SKM-1 treated with dmso at 0.1 percent for 144 hours (cell line): ENCODE results near the gene BBS1.

Source experiments
- DNase-seq: peaks from one replicate; lab custom pipeline; 2025; ENCODE audit not compliant: unreplicated experiment; lab: John Stamatoyannopoulos, UW

The BBS1 gene

GRCh38 chr11:66548774-66549630 is 38.6 kb downstream of the BBS1 start:
- no peak for DNase-seq

- DNase-seq = no peak
Observed at GRCh38 chr11:66549696-66550095, 39.3 kb downstream of the BBS1 start.

GRCh38 chr11:66550887-66551286 is 40.5 kb downstream of the BBS1 start:
- DNase-seq = no peak

- DNase-seq = no peak
Observed at GRCh38 chr11:66554602-66555001, 44.2 kb downstream of the BBS1 start.

GRCh38 chr11:66555416-66555815 is 45.0 kb downstream of the BBS1 start:
- no peak for DNase-seq

GRCh38 chr11:66556086-66556485 is 45.7 kb downstream of the BBS1 start:
- no peak for DNase-seq

- DNase-seq = no peak
Observed at GRCh38 chr11:66557733-66558326, 47.4 kb downstream of the BBS1 start.

GRCh38 chr11:66559142-66559865 is 48.9 kb downstream of the BBS1 start:
- no peak for DNase-seq

GRCh38 chr11:66559866-66560676 is 49.6 kb downstream of the BBS1 start:
- DNase-seq = no peak

GRCh38 chr11:66561178-66561974 is 50.9 kb downstream of the BBS1 start:
- DNase-seq = no peak

- no peak for DNase-seq
Observed at GRCh38 chr11:66561975-66562248, 51.5 kb downstream of the BBS1 start.

- DNase-seq = no peak
Observed at GRCh38 chr11:66562275-66562674, 51.8 kb downstream of the BBS1 start.

- no peak for DNase-seq
Observed at GRCh38 chr11:66562907-66563583, 52.6 kb downstream of the BBS1 start.

- DNase-seq = no peak
Observed at GRCh38 chr11:66563832-66564231, 53.4 kb downstream of the BBS1 start.

- DNase-seq = no peak
Observed at GRCh38 chr11:66564538-66564937, 54.1 kb downstream of the BBS1 start.

- DNase-seq = no peak
Observed at GRCh38 chr11:66564984-66565383, 54.5 kb downstream of the BBS1 start.

GRCh38 chr11:66566221-66566620 is 55.8 kb downstream of the BBS1 start:
- DNase-seq = no peak

GRCh38 chr11:66567787-66568123 is 57.3 kb downstream of the BBS1 start:
- no peak for DNase-seq

GRCh38 chr11:66568124-66568916 is 57.9 kb downstream of the BBS1 start, which contains the start of gene CTSF:
Gene CTSF (minus strand): TSS chr11:66568606. CDS start chr11:66568486, 120 bp downstream.
- DNase-seq = peak; percentile 40
